ENCODE measurements around the gene THSD8.

DNA sequence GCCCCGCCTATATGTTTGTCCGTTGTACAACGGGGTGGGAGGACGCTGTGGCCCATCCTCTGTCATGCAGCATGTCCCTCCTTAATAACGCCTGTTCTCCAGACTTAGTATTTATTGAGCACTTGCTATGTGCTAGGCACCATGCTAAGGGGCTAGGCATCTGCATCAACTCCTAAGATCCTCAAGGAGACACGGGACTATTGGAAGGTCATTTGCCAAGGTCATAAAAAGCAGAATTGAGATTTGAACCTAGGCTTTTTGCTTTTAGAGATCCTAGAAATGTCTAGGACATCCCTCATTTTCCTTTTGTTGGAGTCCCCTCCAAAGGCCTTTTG lies 34.6 kb downstream of the THSD8 start:
- TF ChIP-seq, protein P1, sequence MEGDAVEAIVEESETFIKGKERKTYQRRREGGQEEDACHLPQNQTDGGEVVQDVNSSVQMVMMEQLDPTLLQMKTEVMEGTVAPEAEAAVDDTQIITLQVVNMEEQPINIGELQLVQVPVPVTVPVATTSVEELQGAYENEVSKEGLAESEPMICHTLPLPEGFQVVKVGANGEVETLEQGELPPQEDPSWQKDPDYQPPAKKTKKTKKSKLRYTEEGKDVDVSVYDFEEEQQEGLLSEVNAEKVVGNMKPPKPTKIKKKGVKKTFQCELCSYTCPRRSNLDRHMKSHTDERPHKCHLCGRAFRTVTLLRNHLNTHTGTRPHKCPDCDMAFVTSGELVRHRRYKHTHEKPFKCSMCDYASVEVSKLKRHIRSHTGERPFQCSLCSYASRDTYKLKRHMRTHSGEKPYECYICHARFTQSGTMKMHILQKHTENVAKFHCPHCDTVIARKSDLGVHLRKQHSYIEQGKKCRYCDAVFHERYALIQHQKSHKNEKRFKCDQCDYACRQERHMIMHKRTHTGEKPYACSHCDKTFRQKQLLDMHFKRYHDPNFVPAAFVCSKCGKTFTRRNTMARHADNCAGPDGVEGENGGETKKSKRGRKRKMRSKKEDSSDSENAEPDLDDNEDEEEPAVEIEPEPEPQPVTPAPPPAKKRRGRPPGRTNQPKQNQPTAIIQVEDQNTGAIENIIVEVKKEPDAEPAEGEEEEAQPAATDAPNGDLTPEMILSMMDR (IDR thresholded peaks at IDR 0.05; ENCODE audit: low read length), result no peak
- no peak for TF ChIP-seq EZH2phosphoT487 (IDR thresholded peaks at IDR 0.05; ENCODE audit: low read length)
- no peak for TF ChIP-seq EZH2 (optimal IDR thresholded peaks at IDR 0.05; ENCODE audit: low read depth, low read length)
